B cell (primary cell): ENCODE results near the gene PSMC3IP. TPM values are rescaled to one million over a fixed set of nuclear protein-coding genes. Genes with fewer than 3 reads are reported as not detected.

Experiments
- ATAC-seq: fragments of 200-7000 bp; cut with Tn5 transposase; one replicate; pipeline ENCODE4 v1.10.0; 2021; ENCODE audit warnings: low read depth, mild to moderate bottlenecking, moderate number of reproducible peaks, moderate library complexity
- CTCF ChIA-PET: fragments of 350-600 bp; sonication (Branson Sonifier 250); formaldehyde crosslinking; loops from one replicate; lab custom pipeline; 2021; ENCODE audit warnings: antibody characterized with exemption, inconsistent platforms; lab: Charles Lee
- POLR2A ChIA-PET: fragments of 350-600 bp; sonication (Branson Sonifier 250); formaldehyde crosslinking; loops from one replicate; lab custom pipeline; 2021; ENCODE audit warnings: antibody characterized with exemption; lab: Charles Lee
- DNase-seq: peaks from one replicate; pipeline ENCODE4 v3.0.0; 2013
- H2AFZ ChIP-seq: 2 replicates; pipeline ENCODE4 v1.6.1; 2012; ENCODE audit warnings: mild to moderate bottlenecking, low read depth, low read length; ENCODE audit not compliant: insufficient read depth, poor library complexity, severe bottlenecking
- H3K27ac ChIP-seq, 2 donors: 1 replicate in 1 of 2; 2 replicates in 1 of 2; pipeline ENCODE4 v1.5.1; 2012 to 2013; ENCODE audit warnings: low read length in 2 of 2, mild to moderate bottlenecking in 2 of 2, moderate library complexity in 1 of 2
- H3K27me3 ChIP-seq, 4 experiments: fragments of 200-600 bp in 1 of 4; sonication (generic) in 1 of 4; replicated peaks in 1 of 4; 1 replicate in 2 of 4; 2 replicates in 2 of 4; pipeline versions ENCODE4 v1.6.1 to v1.7.0; 2013 to 2016; ENCODE audit warnings: low read length in 3 of 4, mild to moderate bottlenecking in 2 of 4, mixed read lengths in 1 of 4, moderate library complexity in 1 of 4; ENCODE audit not compliant: insufficient read depth in 4 of 4, control insufficient read depth in 3 of 4; ENCODE audit errors: control extremely low read depth in 1 of 4
- H3K36me3 ChIP-seq, 2 experiments: replicated peaks in 1 of 2; 1 replicate in 1 of 2; 2 replicates in 1 of 2; pipeline versions ENCODE4 v1.6.1 to v1.7.1; 2013; ENCODE audit warnings: low read length in 1 of 2; ENCODE audit not compliant: insufficient read depth in 2 of 2, control insufficient read depth in 1 of 2; ENCODE audit errors: control extremely low read depth in 1 of 2, extremely low read depth in 1 of 2
- H3K4me1 ChIP-seq, 2 donors: fragments of 200-600 bp in 1 of 2; sonication (generic) in 1 of 2; 1 replicate in 1 of 2; 2 replicates in 1 of 2; pipeline versions ENCODE4 v1.5.1 to v1.6.1; 2013 to 2017; ENCODE audit warnings: low read length in 2 of 2; ENCODE audit not compliant: control insufficient read depth in 2 of 2, insufficient read depth in 2 of 2
- H3K4me2 ChIP-seq: replicated peaks from 2 replicates; pipeline ENCODE3; 2012; ENCODE audit warnings: mild to moderate bottlenecking, low read depth, low read length; ENCODE audit not compliant: poor library complexity, severe bottlenecking
- H3K4me3 ChIP-seq, 5 experiments: fragments of 200-600 bp in 1 of 5; sonication (generic) in 1 of 5; 1 replicate in 3 of 5; 2 replicates in 2 of 5; pipeline versions ENCODE4 v1.5.1 to v1.7.0; 2011 to 2016; ENCODE audit warnings: low read length in 4 of 5, mild to moderate bottlenecking in 4 of 5, low read depth in 2 of 5, control low read depth in 1 of 5, moderate library complexity in 1 of 5; ENCODE audit not compliant: insufficient read depth in 1 of 5; ENCODE audit errors: control extremely low read depth in 1 of 5, extremely low read depth in 1 of 5
- H3K79me2 ChIP-seq: fragments of 200-600 bp; sonication (generic); one replicate; pipeline ENCODE4 v1.6.0; 2016; ENCODE audit warnings: low read length; ENCODE audit not compliant: control insufficient read depth, insufficient read depth
- H3K9ac ChIP-seq: fragments of 200-600 bp; sonication (generic); 2 replicates; pipeline ENCODE4 v1.6.1; 2017; ENCODE audit warnings: mild to moderate bottlenecking, low read length, moderate library complexity
- H3K9me3 ChIP-seq, 3 donors: one replicate each; pipeline versions ENCODE4 v1.6.1 to v1.7.1; 2013; ENCODE audit warnings: low read length in 2 of 3; ENCODE audit not compliant: control insufficient read depth in 2 of 3, insufficient read depth in 1 of 3; ENCODE audit errors: control extremely low read depth in 1 of 3
- H4K20me1 ChIP-seq: 2 replicates; pipeline ENCODE4 v1.6.0; 2012; ENCODE audit warnings: mild to moderate bottlenecking, low read length; ENCODE audit not compliant: insufficient read depth, control insufficient read depth, poor library complexity, severe bottlenecking
- H3K27ac Mint-ChIP-seq: one replicate; pipeline ENCODE4 v1.8.0; 2021; ENCODE audit warnings: mixed read lengths
- H3K27me3 Mint-ChIP-seq: one replicate; pipeline ENCODE4 v1.8.0; 2021; ENCODE audit warnings: mixed read lengths
- H3K4me1 Mint-ChIP-seq: one replicate; pipeline ENCODE4 v1.8.0; 2021; ENCODE audit warnings: mixed read lengths
- H3K4me3 Mint-ChIP-seq: one replicate; pipeline ENCODE4 v1.8.0; 2021; ENCODE audit warnings: mixed read lengths
- H3K9me3 Mint-ChIP-seq: one replicate; pipeline ENCODE4 v1.8.0; 2022; ENCODE audit warnings: mixed read lengths; ENCODE audit not compliant: insufficient read depth
- CTCF ChIP-seq: fragments of 200-600 bp; IDR thresholded peaks from one replicate; pipeline ENCODE4 v1.8.0; 2022; ENCODE audit warnings: antibody characterized with exemption, mild to moderate bottlenecking
- EZH2 ChIP-seq: IDR thresholded peaks from 2 replicates; pipeline ENCODE4 v1.6.1; 2012; ENCODE audit warnings: borderline replicate concordance, low read depth, mild to moderate bottlenecking, moderate library complexity, low read length; ENCODE audit not compliant: insufficient read depth, poor library complexity, severe bottlenecking
- WGBS: methylation state at CpG from one replicate; pipeline ENCODE4 v1.1.5; 2013; ENCODE audit warnings: missing lambda C conversion rate; ENCODE audit not compliant: insufficient coverage; 5-methylcytosine and 5-hydroxymethylcytosine counted together
- intact Hi-C: fragments of 100-400 bp; cut with micrococcal nuclease; formaldehyde crosslinking; loops from one replicate; pipeline ENCODE4 v1.10.0; 2022
- polyA plus RNA-seq: library from polyadenylated mRNA; depleted of rRNA; stranded (reverse); fragments of >200 nt; gene quantifications from 2 replicates; pipeline ENCODE4 v1.2.3, GENCODE V29; 2012
- total RNA-seq, 2 donors: library from RNA; stranded (reverse); fragments of 120-200 nt in 1 of 2; gene quantifications; 1 replicate in 1 of 2; 2 replicates in 1 of 2; pipeline versions ENCODE4 v1.2.3 to v1.2.4, GENCODE V29; 2013 to 2022

The PSMC3IP gene
- total and polyA plus RNA-seq, 2 donors (not counting 1 experiment from before 2014, with no cell fraction given), result 2.8 to 10.4 TPM

GRCh38 chr17:42555122-42555622, 22.4 kb downstream of the PSMC3IP start:
- Mint-ChIP-seq H3K27ac (peak overlapping the region; percentile 98), H3K9me3 (no peaks in the 10 kb centered on the region), H3K4me1 (peaks cover 20% of the 10 kb centered on the region), H3K27me3 (no peaks in the 10 kb centered on the region), H3K4me3 (peak overlapping the region; percentile 96)
- Histone ChIP-seq H3K36me3 (no peaks in the 10 kb centered on the region), H3K4me2 (peak overlapping the region; percentile 97), H3K27me3 (no peaks in the 10 kb centered on the region), H3K79me2 (peaks cover 17% of the 10 kb centered on the region), H4K20me1 (peaks cover 6% of the 10 kb centered on the region), H3K4me3 (peak overlapping the region; percentile 61 to 99 (median 90)), H2AFZ (peak overlapping the region; percentile 84), H3K9me3 (no peaks in the 10 kb centered on the region), H3K27ac (peak overlapping the region; percentile 88 to 96), H3K9ac (peak overlapping the region; percentile 88), H3K4me1 (peaks cover 15 to 27% of the 10 kb centered on the region in 2 donors)
- 60% methylated on average over 1 of the region's 4 CpGs for WGBS
- POLR2A ChIA-PET, result interaction anchor here (0.5 to 1.7 kb wide), 8 partner anchors 8 to 761 kb away, joined by 4 to 18 read pairs (median 6); partner anchors contain the start of genes COASY, MLX, NAGLU and PSMC3IP
- ATAC-seq, result peak; percentile 3
- DNase-seq, result no peak
- intact Hi-C loops, result loop anchor here (2.0 kb wide), 1 partner anchor 18 kb away; the partner anchor contains the start of gene NAGLU
- TF ChIP-seq EZH2, result no peak
- CTCF ChIA-PET, result interaction anchor here (1.0 to 2.7 kb wide), 7 partner anchors 10 to 31 kb away, joined by 3 to 17 read pairs (median 4); partner anchors contain the start of genes MLX, NAGLU and PSMC3IP

GRCh38 chr17:42554250-42555121, 23.0 kb downstream of the PSMC3IP start:
- H3K4me1 Mint-ChIP-seq, result peaks cover 20% of the 10 kb centered on the region
- no peak for TF ChIP-seq EZH2
- TF ChIP-seq CTCF, result no peak
- Histone ChIP-seq H3K9ac (peak overlapping the region; percentile 88), H3K9me3 (no peaks in the 10 kb centered on the region), H3K27me3 (no peaks in the 10 kb centered on the region), H3K4me3 (peak overlapping the region; percentile 61 to 99 (median 90)), H3K4me2 (peak overlapping the region; percentile 97), H3K79me2 (peaks cover 17% of the 10 kb centered on the region), H4K20me1 (peaks cover 6% of the 10 kb centered on the region), H3K27ac (peak overlapping the region; percentile 88 to 96), H2AFZ (peak overlapping the region; percentile 84), H3K36me3 (no peaks in the 10 kb centered on the region), H3K4me1 (peaks cover 15 to 27% of the 10 kb centered on the region in 2 donors)
- H3K27ac Mint-ChIP-seq, result peak overlapping the region; percentile 98
- DNase-seq, result peak; percentile 94
- 1% methylated on average over 78 of the region's 82 CpGs for WGBS
- H3K4me3 Mint-ChIP-seq, result peak overlapping the region; percentile 96
- H3K9me3 Mint-ChIP-seq, result no peaks in the 10 kb centered on the region
- POLR2A ChIA-PET, result interaction anchor here (0.5 to 1.8 kb wide), 10 partner anchors 8 to 762 kb away, joined by 3 to 18 read pairs (median 6); partner anchors contain the start of genes COASY, MLX, NAGLU and PSMC3IP
- ATAC-seq, result peak; percentile 91
- CTCF ChIA-PET, result interaction anchor here (0.6 to 2.7 kb wide), 9 partner anchors 11 to 431 kb away, joined by 3 to 17 read pairs (median 3); partner anchors contain the start of genes MLX, NAGLU and PSMC3IP
- no peaks in the 10 kb centered on the region for H3K27me3 Mint-ChIP-seq
- intact Hi-C loops, result loop anchor here (1.0 to 5.0 kb wide), 4 partner anchors 8 to 268 kb away; partner anchors contain the start of genes BECN1, COASY, NAGLU and PSMC3IP
